GM21390 (cell line): Measurements from ENCODE around the gene MBOAT2.

Experiments used
- ATAC-seq: cut with Tn5 transposase; IDR thresholded peaks from one replicate; pipeline ENCODE4 v1.9.1; 2021; ENCODE audit not compliant: unreplicated experiment

Gene MBOAT2

GRCh38 chr2:8833853-8834252, 169.6 kb downstream of the MBOAT2 start:
- no peak for ATAC-seq

- ATAC-seq: no peak
Observed at GRCh38 chr2:8831516-8831915, 172.0 kb downstream of the MBOAT2 start.

- no peak for ATAC-seq
Observed at GRCh38 chr2:8827729-8828128, 175.8 kb downstream of the MBOAT2 start.

- ATAC-seq: no peak
Observed at GRCh38 chr2:8822218-8822617, 181.3 kb downstream of the MBOAT2 start.

- ATAC-seq: no peak
Observed at GRCh38 chr2:8821276-8822217, 181.9 kb downstream of the MBOAT2 start.

- ATAC-seq: no peak
Observed at GRCh38 chr2:8819948-8820347, 183.5 kb downstream of the MBOAT2 start.

- no peak for ATAC-seq
Observed at GRCh38 chr2:8819194-8819593, 184.3 kb downstream of the MBOAT2 start.

GRCh38 chr2:8817221-8817620, 186.3 kb downstream of the MBOAT2 start:
- ATAC-seq: no peak

- ATAC-seq: no peak
Observed at GRCh38 chr2:8806885-8807704, 196.4 kb downstream of the MBOAT2 start.

- no peak for ATAC-seq
Observed at GRCh38 chr2:8805278-8806210, 197.9 kb downstream of the MBOAT2 start.

- peak; percentile 100 for ATAC-seq
Observed at GRCh38 chr2:8803658-8804379, 199.7 kb downstream of the MBOAT2 start.

GRCh38 chr2:8802741-8803140, 200.7 kb downstream of the MBOAT2 start:
- no peak for ATAC-seq
